ENCODE results near the gene CNOT2.

The CNOT2 gene

DNA sequence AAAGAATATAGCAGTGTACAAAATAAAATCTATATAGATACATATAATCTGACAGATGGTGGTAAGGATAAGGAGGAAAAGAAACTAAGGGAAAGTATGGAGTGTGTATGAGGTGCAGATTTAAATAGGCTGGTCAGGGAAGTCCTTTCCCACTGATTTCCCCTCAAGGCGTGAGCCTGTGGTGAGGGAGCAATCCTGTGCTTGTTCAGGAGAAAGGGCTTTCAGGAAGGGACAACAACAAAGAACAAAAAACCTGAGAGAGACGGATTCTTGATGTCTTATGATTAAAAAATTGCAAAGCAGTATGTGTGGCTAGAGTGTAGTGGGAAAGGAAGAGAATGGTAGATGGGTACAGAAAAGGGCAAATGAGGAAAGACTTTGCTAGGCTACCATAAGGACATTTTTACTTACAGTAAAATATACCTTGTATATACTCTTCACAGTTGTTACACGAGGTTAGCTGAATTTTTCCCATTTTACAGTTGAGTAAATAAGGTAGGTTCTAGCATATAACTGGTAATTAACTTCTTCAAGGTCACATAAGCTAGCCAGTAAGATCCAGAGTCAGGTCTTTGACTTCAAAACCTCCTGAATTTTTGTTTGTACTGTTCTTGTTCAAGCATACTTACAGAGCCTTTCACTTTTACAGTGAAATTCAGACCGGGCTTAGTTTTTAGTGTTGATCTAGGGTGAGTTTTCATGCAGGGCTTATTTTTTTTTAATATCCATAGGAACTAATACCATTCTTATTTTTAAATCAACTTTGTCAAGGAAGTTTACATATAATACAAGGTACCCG, 15.6 kb downstream of the CNOT2 start:
- no peak for DNase-seq (ENCODE audit: low read depth in 1 of 2, low spot score in 1 of 2)
- TF ChIP-seq POLR2AphosphoS5 (IDR thresholded peaks at IDR 0.05; ENCODE audit: low read depth) (no peak), SPI1 (IDR thresholded peaks at IDR 0.05; ENCODE audit: borderline replicate concordance, low read depth) (no peak), GABPA (IDR thresholded peaks at IDR 0.05; ENCODE audit: low read depth) (no peak)
- TF ChIP-seq, protein P1, sequence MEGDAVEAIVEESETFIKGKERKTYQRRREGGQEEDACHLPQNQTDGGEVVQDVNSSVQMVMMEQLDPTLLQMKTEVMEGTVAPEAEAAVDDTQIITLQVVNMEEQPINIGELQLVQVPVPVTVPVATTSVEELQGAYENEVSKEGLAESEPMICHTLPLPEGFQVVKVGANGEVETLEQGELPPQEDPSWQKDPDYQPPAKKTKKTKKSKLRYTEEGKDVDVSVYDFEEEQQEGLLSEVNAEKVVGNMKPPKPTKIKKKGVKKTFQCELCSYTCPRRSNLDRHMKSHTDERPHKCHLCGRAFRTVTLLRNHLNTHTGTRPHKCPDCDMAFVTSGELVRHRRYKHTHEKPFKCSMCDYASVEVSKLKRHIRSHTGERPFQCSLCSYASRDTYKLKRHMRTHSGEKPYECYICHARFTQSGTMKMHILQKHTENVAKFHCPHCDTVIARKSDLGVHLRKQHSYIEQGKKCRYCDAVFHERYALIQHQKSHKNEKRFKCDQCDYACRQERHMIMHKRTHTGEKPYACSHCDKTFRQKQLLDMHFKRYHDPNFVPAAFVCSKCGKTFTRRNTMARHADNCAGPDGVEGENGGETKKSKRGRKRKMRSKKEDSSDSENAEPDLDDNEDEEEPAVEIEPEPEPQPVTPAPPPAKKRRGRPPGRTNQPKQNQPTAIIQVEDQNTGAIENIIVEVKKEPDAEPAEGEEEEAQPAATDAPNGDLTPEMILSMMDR (IDR thresholded peaks at IDR 0.05; ENCODE audit: insufficient read depth, low read length), result no peak
- TF ChIP-seq, protein P2, sequence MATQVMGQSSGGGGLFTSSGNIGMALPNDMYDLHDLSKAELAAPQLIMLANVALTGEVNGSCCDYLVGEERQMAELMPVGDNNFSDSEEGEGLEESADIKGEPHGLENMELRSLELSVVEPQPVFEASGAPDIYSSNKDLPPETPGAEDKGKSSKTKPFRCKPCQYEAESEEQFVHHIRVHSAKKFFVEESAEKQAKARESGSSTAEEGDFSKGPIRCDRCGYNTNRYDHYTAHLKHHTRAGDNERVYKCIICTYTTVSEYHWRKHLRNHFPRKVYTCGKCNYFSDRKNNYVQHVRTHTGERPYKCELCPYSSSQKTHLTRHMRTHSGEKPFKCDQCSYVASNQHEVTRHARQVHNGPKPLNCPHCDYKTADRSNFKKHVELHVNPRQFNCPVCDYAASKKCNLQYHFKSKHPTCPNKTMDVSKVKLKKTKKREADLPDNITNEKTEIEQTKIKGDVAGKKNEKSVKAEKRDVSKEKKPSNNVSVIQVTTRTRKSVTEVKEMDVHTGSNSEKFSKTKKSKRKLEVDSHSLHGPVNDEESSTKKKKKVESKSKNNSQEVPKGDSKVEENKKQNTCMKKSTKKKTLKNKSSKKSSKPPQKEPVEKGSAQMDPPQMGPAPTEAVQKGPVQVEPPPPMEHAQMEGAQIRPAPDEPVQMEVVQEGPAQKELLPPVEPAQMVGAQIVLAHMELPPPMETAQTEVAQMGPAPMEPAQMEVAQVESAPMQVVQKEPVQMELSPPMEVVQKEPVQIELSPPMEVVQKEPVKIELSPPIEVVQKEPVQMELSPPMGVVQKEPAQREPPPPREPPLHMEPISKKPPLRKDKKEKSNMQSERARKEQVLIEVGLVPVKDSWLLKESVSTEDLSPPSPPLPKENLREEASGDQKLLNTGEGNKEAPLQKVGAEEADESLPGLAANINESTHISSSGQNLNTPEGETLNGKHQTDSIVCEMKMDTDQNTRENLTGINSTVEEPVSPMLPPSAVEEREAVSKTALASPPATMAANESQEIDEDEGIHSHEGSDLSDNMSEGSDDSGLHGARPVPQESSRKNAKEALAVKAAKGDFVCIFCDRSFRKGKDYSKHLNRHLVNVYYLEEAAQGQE (IDR thresholded peaks at IDR 0.05; ENCODE audit: insufficient replicate concordance, low read depth), result no peak
- no peaks in the 10 kb centered on the region for H3K27me3 ChIP-seq (ENCODE audit: insufficient read depth, poor library complexity, severe bottlenecking)
- no peak overlapping the region for H3K27ac ChIP-seq (replicated peaks)
- H3K4me3 ChIP-seq (replicated peaks; ENCODE audit: insufficient read depth, low read length), result no peak overlapping the region

DNA sequence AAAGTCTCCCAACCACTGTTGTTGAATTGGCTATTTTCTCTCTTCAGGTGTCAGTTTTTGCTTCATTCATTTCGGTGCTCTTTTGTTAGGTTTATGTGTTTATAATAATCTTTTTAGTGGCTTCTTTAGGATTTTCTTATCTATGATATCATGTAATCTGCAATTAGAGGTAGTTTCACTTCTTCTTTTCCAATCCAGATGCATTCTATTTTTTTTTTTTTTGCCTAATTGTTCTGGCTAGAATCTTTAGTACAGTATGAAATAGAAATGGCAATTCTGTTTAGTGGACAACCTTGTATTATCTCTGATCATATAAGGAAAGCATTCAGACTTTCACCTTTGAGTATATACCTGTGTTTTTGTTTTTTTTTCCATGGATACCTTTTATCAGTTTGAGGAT, 17.4 kb downstream of the CNOT2 start:
- no peak for DNase-seq (ENCODE audit: low read depth in 1 of 2, low spot score in 1 of 2)
- H3K27me3 ChIP-seq (ENCODE audit: insufficient read depth, poor library complexity, severe bottlenecking), result no peaks in the 10 kb centered on the region
- TF ChIP-seq, protein P1 (IDR thresholded peaks at IDR 0.05; ENCODE audit: insufficient read depth, low read length), result no peak
- TF ChIP-seq SPI1 (IDR thresholded peaks at IDR 0.05; ENCODE audit: borderline replicate concordance, low read depth), result 0 out of 2 replicates have a peak, but pooled peaks have one; percentile 9
- no peak for TF ChIP-seq GABPA (IDR thresholded peaks at IDR 0.05; ENCODE audit: low read depth)
- no peak overlapping the region for H3K4me3 ChIP-seq (replicated peaks; ENCODE audit: insufficient read depth, low read length)
- H3K27ac ChIP-seq (replicated peaks), result no peak overlapping the region

DNA sequence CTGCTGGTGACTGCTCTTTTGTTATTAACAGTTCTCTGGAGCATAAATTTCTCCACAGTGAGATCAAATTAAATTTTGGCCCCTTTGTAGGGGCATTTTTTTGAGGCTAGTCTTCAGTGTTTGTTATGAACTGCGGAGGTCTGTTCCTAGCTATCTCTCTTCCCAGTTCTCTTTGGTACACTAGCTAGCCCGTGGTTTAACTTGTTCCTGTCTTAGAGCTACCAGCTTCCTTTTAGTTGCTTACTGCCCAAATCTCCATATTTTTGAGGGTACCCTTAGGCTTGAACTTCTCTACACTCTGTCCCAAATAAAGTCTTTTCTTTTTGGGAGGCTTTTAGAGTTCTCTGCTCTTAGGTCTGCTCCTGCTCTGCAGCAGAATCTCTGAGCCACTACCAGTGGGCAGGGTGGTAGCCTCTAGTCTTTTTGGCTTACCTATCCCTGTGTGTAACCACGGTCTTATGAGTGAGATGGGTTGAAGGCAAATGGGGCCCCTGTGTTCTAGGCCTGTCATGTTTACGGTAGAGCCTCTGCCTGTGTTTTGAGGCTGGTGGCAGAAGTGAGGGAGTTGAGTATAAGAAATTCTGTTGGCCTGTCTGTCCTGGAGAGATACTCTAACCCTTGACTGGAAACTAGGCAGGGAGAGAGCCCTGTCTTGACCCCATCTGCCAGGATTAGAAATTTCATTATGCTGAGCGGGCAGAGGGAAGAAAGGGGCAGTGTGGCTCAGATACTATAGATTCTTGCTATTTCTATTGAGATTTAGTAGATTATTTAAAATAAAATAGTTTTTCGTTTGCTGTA, 21.0 kb downstream of the CNOT2 start:
- Histone ChIP-seq H3K4me3 (replicated peaks; ENCODE audit: insufficient read depth, low read length) (no peak overlapping the region), H3K27me3 (ENCODE audit: insufficient read depth, poor library complexity, severe bottlenecking) (no peaks in the 10 kb centered on the region), H3K27ac (replicated peaks) (no peak overlapping the region)
- TF ChIP-seq, protein P1 (IDR thresholded peaks at IDR 0.05; ENCODE audit: insufficient read depth, low read length), result no peak
- TF ChIP-seq, protein P2 (IDR thresholded peaks at IDR 0.05; ENCODE audit: insufficient replicate concordance, low read depth), result no peak
- TF ChIP-seq GABPA (IDR thresholded peaks at IDR 0.05; ENCODE audit: low read depth), result no peak
- no peak for TF ChIP-seq POLR2AphosphoS5 (IDR thresholded peaks at IDR 0.05; ENCODE audit: low read depth)
- TF ChIP-seq SPI1 (IDR thresholded peaks at IDR 0.05; ENCODE audit: borderline replicate concordance, low read depth), result no peak
- DNase-seq (ENCODE audit: low read depth in 1 of 2, low spot score in 1 of 2), result peak in 1 of 2 experiments; percentile 11

All from HL-60 (cell line).